T follicular helper cell (primary cell): ENCODE data around the gene CACNA2D3.

ENCODE experiments used
- DNase-seq: peaks from one replicate; pipeline ENCODE4 v3.0.0-alpha.2; 2020; ENCODE audit warnings: low read depth

Gene CACNA2D3

DNA sequence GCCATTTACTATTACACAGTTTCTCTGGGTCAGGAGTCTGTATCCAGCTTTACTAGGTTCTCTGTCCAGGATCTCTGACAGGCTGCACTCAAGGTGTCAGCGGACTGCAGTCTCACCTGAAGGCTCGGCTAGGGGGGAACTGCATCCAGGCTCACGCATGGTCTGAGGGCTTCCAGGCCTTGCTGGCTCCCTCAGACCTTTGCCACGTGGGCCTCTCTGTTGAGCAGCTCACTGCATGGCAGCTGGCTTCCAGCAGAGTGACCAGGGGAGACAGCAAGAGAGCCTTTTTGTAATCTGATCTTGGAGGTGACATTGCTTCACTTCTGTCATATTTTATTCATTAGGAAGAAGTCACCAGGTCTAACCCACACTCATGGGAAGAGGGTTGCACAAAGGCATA, 152.3 kb downstream of the CACNA2D3 start:
- no peak for DNase-seq

DNA sequence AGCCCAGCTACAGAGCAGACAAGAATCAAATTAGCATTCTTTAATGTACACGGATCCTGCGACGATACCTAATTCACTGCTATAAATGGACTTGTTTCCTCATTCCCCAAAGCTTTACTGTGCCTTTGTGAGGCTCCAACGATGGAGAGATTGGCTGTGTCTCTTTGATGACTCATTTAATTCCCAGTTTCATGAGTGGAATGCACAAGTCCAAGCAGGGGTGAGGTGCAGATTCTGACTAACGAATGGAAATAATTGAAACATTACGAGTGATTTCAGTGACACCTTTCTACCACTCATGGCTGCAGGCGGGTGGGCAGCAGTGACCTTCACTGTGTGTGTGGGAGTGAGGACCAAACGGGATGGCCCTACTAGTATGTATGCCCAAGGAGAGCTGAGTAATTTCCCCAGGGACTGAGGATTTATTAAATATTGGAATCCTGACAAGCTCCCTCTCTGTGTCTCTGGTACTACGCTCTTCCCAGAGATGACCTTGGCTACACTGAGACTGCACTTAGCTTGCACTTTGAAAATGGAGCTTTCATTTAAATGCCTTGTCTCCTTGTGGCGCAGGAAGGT, 156.7 kb downstream of the CACNA2D3 start:
- no peak for DNase-seq

DNA sequence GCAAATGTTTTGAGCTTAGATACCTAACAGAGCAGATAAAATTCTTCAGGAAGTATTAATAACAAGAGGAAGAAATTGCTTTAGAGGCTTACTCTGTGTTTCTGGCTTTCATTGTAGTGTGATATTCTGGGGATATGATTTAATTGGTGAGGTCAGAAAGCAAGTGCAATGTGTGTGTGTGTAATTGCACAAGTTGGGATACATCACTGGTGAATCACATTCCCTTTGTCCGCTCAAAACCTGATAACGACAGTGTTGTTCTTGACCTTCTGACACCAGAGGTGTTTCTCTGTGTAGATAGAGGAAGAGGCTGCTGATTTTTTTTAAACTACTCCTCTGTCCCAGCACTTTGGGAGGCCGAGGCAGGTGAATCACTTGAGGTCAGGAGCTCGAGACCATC, 161.1 kb downstream of the CACNA2D3 start:
- DNase-seq, result no peak

DNA sequence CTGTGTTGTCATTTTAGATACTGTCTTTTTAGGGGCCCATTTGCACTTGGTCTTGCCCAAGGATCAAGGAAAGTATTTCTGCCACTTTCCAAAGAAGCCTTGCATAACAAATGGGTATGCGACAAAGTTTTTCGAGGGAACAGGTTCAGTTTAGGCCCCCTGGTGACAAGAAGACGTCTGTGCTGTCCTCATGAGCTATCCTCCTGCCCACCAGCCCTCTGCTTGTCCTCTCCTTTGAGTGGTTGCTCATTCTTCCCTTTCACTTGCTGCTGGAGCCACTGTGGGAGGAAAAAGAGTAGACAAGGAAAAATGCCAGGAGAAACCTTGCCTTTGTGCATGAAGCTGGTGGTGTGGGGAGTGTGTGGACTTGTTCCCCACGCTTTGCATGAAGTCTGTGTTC, 171.9 kb downstream of the CACNA2D3 start:
- no peak for DNase-seq

DNA sequence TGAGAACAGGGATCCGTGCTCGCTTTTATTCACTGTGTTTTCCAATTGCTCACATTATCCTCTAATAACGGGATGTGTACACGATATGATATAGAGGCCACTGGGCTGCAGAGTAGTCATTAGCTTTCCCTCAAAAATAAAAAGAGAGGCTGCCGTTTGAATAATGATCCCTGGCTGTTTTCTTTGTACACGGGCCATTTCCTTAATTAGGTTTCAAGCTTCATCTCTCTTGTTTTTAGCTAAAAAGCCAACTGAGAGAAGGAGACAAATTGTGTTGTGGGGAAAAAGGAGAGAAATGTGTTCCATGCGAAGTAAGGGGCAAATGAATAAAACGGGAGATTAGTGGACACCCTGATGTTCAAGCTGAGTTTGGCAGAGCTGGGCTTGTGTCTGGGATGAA, 174.2 kb downstream of the CACNA2D3 start:
- no peak for DNase-seq

DNA sequence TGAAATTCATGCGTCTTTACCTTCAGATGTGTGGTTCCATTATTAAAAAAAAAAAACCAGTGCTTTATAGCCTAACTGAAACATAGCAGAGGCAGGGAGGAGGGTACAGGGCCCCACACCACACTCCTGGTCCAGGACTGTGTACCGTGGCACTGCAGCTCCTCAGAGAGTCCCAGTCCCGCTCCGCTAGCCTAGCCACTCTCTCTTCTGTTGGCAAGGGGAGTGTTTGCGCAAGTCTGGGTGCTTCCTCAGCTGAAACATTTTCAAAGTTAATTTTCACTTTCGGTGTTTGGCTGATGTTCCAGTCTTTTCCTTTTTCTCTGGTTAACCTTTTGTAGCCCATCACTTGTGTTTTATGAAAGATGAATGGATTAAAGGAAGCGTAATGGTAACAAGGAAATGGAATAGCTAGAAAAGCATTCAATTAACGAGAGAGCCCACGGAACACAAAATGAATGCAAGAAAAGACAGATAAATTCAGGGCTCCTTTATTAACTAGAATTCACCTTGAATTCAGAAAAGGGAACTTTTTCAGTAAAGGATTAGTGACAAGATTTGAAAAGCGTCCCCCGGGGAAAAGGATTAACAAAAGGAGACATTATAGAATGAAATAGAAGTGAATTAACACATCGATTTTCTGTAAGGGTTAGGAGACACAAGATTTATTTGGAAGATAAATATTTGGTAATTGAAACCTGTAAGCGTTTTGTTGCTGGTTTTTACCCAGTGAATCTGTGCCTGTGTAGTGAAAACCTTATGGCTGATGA, 177.0 kb downstream of the CACNA2D3 start:
- DNase-seq, result no peak

DNA sequence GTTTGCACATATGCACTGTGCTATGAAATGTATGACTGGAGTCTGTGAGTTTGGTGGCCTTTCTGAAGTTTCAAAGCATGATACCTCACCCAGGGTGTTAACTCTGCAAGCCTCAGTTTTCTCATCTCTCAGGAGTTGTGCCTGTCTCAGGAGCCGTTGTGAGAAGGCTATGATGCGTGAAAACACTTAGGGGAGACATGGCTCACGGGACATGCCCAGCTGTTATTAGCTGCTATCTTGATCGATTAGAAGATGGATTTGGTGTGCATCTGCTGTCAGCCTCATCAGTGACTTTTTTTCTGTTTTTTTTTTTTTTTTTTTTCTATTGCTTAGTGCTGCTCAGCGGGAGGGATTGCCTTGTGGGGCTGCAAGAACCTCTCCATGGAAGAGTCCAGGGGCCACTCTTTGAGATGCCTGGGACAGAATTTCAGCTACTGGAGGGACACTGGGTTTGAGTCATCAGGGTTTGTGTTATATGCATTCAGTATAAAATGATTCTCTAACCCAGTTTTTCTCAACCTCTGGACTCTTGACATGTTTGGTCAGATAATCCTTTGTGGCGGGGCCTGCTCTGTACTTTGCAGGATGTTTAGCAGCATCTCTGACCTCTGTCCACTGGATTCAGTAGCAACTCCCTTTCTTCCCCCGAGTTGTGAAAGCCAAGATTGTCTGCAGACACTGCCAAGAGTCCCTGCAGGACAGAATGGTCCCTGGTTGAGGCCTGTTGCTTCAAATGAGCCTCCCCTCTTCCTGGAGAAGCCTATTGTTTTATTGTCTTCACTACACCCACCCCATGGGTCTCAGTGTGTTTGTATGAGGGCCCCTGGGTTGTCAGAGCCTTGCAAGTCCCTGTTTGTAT, 181.4 kb downstream of the CACNA2D3 start:
- no peak for DNase-seq

DNA sequence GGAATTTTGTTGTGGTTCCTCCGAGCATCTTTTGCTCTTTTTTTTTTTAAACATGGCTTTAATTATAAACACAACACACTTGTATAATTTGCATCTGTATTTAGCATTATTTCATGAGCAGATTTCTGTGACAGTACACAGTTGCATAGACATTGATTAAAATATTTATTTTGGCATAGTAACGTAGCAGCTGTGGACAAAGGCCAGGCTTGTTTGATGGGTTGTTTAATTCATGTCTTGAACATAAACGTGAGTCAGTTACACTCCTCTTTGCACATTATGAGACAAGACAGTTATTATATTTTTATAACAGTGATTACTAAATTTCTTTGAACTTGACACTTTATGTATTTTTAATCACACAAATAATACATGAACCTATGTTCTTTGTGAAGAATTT, 182.5 kb downstream of the CACNA2D3 start:
- no peak for DNase-seq

DNA sequence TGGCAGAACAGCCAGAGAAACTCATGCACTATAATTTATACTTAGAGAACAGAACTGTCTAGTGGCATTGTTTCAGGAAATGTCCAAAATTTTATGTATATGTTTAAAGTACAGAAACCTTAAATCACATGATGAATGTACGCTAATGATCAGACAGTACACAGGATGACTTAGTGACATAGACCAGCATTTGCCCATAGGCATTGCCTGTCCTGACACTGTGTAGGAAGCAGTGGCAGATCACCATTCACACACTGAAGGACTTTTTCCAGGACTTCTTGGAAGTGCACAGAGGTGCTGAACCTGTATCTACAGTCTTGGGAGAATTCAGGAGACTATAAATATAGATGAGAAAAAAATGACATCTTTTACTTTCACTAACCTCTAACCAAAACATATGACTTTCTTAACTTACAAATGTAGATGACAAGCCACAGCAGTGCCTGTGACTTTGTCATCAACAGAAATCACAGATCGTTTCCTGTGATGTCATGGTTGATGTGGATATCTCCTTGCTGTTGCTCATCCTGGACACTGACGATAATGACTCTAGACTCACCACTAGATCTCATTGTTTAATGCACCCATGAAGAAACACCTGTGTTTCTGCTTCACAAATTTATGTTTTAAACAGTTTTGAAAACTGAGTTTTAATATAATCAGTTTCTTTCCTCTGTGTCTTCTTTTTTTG, 183.2 kb downstream of the CACNA2D3 start:
- no peak for DNase-seq

DNA sequence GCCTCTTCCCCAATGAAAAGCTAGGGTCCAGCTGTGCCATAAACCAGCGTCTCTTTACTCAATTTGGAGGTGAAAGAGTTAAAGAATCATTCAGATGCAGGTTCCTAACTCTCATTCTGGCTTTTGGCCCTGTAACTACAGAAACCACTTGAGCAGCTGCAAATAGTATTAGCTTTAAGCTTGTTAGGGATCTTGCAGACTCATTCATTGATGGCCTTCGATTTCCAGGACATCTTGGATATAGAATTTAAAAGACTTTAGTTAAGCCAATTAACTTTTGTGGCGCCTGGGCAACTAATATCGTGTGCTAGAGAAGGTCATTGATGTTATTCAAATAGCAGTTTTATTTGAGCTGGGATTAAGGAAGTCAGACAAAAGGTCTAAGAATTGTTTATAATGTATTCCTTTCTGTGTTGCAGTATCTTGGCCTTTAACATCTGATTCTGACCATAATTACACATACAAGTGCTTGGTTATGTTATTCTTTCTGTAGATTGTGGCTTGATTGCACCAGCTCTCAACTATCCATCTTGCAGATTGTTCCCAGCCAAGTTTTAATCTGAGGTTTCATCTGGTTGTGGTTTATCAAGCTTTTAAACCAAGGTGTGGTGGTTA, 185.3 kb downstream of the CACNA2D3 start:
- no peak for DNase-seq

DNA sequence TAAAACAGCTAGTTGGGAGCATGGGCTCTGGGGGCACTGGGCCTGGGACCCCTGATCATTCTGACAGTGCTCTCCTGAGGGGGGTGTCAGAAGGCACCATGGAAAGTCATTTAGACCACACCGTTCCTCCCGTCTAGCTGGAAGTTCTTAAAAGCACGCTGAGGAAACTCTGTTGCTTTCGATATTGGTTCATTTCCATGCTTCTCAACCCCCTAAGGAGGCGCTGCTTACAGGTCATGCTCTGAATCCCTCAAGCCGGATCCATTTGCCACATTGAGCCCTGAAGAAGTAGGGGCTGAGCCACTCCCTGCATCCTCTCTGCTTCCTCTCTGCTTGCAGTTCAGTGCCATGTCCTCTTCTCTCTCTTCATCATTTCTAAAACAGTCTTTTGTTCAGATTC, 187.2 kb downstream of the CACNA2D3 start:
- DNase-seq, result no peak

DNA sequence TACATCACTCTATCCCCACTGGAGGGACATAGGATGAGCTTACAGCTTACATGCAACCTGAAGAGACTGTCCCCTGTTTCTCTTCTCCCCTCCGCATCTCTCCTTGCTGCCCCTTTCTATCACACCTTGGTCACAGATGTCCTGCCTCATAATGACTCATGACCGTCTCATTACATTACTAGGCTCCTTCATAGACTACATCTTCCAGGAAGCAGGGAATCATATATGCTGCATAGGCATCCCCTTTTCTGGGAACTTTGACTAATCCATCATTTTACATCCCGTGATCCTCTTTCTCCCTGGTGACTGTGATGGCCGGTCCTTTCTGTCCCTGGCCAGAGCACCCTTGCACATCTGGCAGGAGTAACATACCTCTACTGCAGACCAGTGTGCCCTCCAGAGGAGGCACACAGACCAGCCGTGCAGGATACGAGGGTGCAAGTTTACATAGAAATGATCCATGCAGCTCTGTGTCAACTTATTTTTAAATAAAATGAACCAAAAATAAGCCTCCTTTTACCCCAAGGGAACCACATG, 188.9 kb downstream of the CACNA2D3 start:
- DNase-seq, result no peak

DNA sequence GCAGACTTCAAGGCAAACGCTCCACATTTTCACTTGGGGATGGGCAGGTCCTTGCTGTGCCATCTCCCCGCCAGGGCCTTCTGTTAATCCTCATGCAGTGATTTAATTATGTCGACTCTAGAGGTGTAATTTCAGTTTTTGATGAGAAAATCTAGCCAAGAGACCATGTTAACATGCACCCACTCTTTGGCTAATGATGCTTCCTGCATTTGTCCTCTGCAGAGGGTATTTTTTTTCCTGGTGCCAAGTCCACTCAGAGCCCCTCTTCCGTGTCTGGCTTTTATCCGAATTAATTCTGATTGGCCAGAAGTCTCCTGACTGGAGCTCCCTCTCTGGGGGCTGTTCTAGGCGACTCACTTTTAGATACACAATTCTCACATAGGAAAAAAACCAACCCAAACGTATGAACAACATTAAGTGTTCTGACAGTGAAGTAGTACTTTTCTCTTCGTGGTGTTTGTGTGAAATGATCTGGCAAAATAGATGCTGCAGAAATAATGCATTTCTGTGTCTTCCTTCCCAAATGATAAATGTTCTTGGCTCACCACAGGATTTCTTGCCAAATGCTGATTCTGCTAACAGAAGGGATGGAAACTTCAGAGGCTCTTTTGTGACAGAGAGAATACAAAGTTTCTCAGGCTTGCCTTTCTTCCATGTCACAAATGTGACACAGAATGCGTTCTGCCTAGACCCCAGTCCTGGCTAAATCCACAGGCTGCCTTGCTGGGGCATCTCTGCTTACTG, 190.0 kb downstream of the CACNA2D3 start:
- DNase-seq, result no peak

DNA sequence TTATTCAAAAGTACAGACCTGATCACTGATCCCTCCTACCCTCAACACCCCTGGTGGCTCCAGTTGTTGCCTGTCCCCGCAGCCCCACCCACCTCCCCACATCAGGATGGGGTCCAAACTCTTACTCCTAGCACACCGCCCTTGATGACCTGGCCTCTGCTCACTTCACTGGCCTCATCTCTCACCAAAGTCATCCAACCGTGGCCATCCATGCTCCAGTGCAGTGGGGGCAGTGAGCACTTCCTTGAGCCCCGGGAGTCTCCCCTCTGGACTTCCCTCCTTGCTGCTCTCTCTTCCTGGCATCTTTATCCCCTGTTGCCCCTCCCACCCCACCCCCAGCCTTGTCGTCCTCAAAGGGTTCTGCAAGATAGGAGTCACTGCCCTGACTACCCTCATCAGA, 191.1 kb downstream of the CACNA2D3 start:
- DNase-seq, result no peak

DNA sequence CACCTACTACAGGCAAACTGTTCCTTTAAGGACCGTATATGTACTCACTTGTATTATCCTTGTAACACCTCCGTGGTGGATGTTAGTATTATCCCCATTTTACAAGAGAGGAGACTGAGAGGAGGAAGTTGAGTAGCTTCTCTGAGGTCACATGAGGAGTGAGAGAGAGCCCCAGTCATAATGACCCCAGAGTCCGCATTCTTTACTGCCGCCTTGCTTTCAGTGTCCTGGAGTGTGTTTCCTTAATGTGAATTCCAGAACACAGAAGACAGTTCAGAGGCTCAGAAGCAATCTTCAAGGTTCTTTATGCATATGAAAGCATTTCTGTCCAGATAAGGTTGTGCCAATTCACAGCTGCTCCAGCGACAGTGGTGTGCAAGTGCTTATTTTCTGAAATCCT, 199.2 kb downstream of the CACNA2D3 start:
- DNase-seq, result no peak

DNA sequence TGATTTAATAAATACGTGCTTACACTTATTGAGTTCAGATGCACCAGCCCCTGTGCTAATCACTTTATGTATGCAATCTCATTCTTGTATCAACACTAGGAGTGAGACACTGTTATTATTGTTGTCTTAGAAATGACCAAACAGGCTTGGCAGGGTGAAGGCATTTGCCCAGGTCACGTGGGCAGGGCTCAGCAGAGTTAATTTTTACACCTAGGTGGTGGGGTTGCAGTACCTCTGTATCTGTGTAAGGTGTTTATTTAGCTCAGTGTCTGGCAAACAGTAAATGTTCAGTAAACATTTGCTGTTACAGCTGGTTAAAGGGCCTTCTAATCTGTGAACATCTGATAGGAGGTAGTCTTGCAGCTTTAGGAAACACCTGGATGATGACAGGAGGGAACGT, 200.0 kb downstream of the CACNA2D3 start:
- no peak for DNase-seq

DNA sequence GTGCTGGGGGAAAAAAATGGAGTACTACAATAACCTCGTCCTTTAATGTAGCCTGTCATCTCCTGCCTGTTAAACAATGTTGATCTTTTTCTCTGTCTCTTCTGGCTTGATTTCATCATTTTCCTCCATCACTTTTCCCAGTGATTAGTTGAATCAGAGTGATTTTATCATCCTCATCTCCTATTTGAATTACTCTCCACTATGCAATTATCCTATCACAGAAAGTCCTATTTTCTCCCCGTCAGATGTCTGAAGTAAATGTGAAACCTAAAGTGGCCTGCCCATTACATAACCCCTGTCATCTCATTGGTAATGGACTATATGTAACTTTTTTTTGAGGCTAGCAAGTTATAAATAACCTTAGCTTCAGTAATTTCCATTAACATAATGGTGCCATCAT, 201.8 kb downstream of the CACNA2D3 start:
- DNase-seq, result no peak

DNA sequence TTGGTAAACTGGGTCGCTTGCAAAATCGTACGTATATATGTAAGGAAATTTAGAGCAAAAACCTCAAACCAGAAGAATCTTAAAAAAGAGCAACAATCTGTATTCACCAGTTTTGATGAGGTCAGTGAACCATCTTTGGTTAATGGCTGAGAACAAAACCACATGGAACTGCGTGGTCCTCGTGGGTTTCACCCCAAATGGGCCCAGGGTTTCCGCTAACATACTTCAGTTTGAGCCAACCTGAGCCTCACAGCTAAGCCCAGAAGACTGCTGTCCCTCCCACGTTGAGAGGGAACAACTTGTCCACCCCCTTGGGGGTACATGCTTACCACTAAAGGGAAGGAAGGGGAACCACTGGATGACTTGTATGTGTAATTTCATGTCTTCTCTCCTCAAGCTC, 204.6 kb downstream of the CACNA2D3 start:
- DNase-seq, result no peak

DNA sequence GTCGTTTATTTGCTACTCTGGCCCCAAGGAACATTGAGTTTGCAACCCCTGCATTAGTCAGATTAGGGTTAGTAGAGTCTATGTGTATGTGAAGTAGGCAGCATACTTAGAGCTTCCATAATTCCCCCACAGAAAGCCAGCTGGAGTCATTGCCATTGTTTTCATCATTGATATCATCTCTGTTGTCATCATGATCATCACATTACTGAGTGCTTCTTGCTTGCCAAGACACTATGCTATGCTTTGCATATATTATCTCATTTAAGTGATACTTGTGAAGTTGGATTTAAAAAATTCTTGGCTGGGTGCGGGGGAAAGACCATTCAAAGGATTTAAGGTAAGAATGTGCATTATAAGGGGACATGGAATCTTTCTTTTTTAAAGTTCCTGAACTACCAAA, 209.0 kb downstream of the CACNA2D3 start:
- DNase-seq, result no peak

DNA sequence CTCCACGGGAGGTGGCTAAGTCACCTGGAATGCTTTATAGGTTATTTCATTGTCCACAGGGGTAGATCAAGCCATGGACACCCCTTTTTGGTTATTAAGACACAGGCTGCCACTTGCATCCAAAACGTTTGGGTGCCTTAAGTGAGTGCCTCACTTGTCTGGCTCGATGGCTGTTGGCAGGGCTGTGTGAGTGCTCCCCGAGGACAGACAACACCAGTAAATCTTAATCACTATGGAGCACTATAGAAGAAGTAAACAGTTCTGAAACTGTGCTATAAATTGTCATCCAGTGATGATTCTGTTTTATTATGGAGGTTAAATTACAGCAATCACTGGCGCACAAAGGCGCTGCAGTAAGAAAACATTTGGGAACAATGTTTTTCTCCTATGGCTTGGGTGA, 215.5 kb downstream of the CACNA2D3 start:
- no peak for DNase-seq

DNA sequence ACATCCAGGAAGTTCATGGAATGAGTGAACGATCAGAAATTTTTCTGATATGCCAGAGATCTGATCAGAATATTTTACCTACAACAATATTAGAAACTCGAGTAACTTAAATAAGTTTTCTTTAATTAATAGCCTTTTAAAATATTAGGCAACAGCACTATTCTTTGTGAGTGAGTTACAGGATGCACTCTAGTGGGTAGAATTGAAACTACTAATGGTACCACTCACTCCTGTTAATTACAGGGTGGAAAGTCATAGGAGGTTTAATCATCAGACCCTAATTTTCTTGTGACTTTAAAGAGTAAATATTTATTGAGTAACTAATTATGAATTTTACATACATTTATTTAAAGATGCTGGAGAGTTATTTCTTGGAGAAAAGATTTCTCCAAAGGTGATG, 217.3 kb downstream of the CACNA2D3 start:
- no peak for DNase-seq
